Pons (tissue), 1 donor: Measurements from ENCODE around the gene GATD1.

Source experiments
- DNase-seq: peaks from one replicate; pipeline ENCODE4 v3.0.0-alpha.2; 2016; ENCODE audit warnings: low spot score

The GATD1 gene

GRCh38 chr11:777288-778255, at the start of gene GATD1:
GATD1 (minus strand) TSS chr11:777487; CDS start chr11:777462, 25 bp downstream.
- peak; percentile 72 for DNase-seq

GRCh38 chr11:826836-827145, 49.5 kb upstream of the GATD1 start:
- no peak for DNase-seq

GRCh38 chr11:826227-826621, 48.9 kb upstream of the GATD1 start:
- no peak for DNase-seq

GRCh38 chr11:825366-826226, 48.3 kb upstream of the GATD1 start:
- no peak for DNase-seq

- DNase-seq = no peak
Measured at GRCh38 chr11:824942-825341, 47.7 kb upstream of the GATD1 start.

- no peak for DNase-seq
Measured at GRCh38 chr11:824292-824880, 47.1 kb upstream of the GATD1 start.

GRCh38 chr11:823441-824291, 46.4 kb upstream of the GATD1 start:
- no peak for DNase-seq

- no peak for DNase-seq
Measured at GRCh38 chr11:821512-822371, 44.5 kb upstream of the GATD1 start.

- no peak for DNase-seq
Measured at GRCh38 chr11:820655-821511, 43.6 kb upstream of the GATD1 start.

GRCh38 chr11:819943-820649, 42.8 kb upstream of the GATD1 start:
- peak; percentile 54 for DNase-seq

- DNase-seq = peak; percentile 84
Measured at GRCh38 chr11:819129-819931, 42.0 kb upstream of the GATD1 start.

- DNase-seq = no peak
Measured at GRCh38 chr11:818396-819128, 41.3 kb upstream of the GATD1 start, which contains the start of gene PNPLA2. PNPLA2 (plus strand) TSS chr11:818914; CDS start chr11:819719, 805 bp downstream.

GRCh38 chr11:816433-816779, 39.1 kb upstream of the GATD1 start:
- no peak for DNase-seq

GRCh38 chr11:815675-816432, 38.6 kb upstream of the GATD1 start:
- no peak for DNase-seq

GRCh38 chr11:813456-814096, 36.3 kb upstream of the GATD1 start:
- DNase-seq = no peak

- no peak for DNase-seq
Measured at GRCh38 chr11:813072-813455, 35.8 kb upstream of the GATD1 start.
